NCI-H774 (cell line): ENCODE measurements around the gene CPPED1.
"Not testable (repeated sequence)": the region's sequence is repeated elsewhere in the genome, so short reads cannot be mapped to it uniquely, and the experiment has no call there.

Source experiments
- DNase-seq: peaks from one replicate; lab custom pipeline; 2025; lab: John Stamatoyannopoulos, UW

Gene CPPED1

DNA sequence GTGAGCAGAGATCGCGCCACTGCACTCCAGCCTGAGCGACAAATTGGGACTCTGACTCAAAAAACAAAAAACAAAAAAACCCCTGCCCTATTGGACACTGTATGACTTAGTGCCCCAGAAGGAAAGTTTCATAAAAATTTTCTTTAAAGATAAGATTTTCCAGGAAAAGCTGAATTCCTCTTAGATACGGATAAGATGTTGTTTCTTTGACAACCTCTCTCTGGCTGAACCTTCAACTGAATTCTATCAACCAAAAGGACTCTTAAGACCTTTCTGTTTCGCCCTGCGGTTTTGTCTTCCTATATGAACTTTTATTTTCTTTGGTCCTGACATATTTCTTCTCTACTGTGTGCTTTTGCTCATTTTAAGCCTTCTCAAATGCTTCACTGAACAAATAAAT is 35.8 kb downstream of the CPPED1 start:
- no peak for DNase-seq

DNA sequence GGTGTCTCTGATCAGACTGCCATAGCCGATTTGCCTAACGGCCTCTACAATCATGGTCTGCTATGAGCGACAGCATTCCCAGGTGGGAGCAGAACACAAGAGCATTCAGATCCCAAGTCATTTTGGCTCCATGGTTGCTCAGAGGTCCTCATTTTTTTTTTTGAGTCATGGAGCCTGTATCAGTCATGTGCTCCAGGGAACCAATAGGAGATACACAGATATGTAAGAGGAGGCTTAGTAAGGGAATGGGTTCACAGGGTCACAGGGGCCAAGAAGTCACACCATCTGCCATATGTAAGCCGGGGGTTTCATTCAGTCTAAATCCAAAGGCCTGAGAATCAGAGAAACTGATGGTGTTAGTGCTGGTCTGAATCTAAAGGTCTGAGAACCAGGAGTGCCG is 36.8 kb downstream of the CPPED1 start:
- DNase-seq = no peak

DNA sequence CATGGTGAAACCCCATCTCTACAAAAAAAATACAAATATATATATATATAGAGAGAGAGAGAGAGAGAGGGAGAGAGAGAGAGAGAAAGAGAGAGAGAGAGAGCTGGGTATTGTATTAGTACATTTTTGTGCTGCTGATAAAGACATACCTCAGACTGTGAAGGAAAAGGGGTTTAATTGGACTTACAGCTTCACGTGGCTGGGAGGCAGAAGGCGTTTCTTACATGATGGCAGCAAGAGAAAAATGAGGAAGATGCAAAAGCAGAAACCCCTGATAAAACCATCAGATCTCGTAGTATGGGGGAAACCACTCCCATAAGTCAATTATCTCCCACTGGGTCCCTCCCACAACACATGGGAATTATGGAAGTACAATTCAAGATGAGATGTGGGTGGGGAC is 37.5 kb downstream of the CPPED1 start:
- DNase-seq = not testable (repeated sequence)

DNA sequence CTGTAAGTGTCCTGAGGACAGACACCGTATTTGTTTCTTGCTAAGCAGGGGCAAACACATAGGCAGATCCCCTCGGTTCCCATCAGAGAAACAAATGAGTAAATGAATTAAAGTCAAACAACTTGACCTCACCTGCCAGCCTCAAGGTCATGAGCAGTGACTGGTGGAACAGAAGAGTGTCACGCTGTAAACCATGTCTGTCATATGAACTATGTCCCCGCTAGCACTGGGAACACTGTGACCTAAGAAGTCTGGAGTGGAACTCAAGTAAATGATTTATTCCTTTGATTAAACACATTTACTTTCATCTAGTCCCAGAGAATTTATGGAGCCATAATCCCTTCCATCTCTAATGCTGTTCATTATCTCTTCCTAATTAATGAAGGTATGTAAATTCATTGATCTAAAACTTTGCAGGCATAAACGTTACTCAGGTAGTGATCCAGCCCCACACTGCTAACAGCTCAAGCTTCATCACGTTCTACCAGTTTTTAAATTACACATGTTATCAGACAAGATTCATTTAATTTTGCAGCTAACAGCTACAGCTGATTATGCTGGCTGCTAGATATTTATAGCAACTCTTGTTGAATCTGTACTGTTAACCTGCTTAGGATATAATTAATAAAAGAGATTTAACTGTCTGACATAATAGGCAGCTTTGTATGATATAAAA is 38.7 kb downstream of the CPPED1 start:
- DNase-seq = no peak

DNA sequence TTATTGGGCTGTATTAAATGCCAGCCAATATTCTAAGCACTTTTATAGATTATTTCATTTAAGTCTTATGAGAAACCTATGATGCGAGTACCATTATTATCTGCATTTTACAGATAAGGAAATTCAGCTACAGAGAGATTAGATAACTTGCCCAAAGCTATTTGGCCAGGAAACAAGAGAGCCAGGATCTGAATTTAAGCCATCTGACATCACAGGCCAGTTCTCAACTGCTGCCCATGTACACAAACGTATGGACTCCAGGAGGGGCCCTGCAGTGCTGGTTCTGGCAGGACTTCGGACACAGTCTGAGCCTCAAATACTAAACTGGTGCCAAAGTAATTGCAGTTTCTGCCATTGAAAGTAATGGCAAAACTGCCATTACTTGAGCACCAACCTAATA is 40.2 kb downstream of the CPPED1 start:
- DNase-seq = no peak

DNA sequence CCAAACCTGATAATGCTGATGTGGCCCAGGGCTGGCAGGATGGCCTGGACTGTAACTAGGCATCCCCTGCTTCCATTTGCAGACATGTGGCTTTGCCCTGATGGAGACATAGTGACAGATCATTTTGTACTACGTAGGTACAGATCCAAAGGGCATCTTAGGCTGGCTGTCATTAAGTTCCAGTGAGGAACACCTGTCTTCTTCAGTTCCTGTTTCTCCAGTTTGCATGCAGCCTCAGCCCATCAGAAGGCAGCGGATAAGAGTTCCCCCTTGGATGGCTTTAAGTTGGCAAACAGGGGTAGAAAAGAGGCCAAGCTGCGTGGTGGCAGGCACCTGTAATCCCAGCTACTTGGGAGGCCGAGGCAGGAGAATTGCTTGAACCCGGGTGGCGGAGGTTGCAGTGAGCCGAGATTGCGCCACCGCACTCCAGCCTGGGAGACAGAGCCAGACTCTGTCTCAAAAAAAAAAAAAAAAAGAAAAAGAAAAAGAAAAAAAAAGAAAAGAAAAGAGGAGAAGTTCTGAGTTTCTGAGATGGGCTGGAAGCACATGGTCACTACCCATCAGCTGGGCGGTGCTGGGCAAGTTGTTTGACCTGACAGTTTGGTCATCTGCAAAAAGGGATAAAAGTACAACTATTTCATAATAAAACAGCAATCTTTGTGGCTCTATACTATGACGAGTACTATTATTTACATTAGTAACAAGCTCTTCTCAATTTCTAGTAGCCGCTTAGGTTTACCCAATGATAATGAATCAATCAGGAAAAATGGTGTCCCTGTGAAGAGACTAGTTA is 42.7 kb downstream of the CPPED1 start:
- no peak for DNase-seq

DNA sequence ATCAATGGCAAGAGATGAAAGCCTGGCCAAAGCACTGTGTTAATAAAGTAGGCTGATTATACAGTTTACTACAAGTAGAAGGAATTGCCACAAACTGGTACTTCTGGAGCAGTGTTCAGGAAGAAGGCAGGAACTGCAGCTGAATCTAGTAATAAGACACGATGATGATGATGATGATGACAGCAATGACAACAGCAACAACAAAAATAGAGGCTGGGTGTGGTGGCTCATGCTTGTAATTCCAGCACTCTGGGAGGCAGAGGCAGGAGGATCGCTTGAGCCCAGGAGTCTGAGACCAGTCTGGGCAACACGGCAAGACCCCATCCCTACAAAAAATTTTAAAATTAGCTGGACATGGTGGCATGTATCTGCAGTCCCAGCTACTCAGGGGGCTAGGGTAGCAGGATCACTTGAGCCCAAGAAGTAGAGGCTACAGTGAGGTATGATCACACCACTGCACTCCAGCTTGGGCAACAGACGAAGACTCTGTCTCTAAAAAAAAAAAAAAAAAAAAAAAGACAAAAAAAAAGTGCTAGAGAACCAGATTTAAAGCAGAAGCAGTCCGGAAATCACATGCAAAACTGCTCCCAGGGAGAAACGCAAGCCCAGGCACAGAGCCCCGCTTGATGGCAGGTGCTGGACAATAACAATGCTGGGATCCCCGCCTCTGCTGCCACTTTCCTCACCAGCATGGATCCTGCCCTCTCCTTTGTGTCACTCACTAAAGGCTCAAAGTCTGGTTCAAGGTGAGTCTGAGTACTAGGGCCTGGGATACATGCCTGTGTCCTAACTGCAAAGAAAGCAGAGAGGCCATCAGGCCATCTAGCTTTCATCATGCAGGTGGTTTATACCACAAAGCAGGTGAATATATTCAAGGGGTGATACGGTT is 44.8 kb downstream of the CPPED1 start:
- no peak for DNase-seq

DNA sequence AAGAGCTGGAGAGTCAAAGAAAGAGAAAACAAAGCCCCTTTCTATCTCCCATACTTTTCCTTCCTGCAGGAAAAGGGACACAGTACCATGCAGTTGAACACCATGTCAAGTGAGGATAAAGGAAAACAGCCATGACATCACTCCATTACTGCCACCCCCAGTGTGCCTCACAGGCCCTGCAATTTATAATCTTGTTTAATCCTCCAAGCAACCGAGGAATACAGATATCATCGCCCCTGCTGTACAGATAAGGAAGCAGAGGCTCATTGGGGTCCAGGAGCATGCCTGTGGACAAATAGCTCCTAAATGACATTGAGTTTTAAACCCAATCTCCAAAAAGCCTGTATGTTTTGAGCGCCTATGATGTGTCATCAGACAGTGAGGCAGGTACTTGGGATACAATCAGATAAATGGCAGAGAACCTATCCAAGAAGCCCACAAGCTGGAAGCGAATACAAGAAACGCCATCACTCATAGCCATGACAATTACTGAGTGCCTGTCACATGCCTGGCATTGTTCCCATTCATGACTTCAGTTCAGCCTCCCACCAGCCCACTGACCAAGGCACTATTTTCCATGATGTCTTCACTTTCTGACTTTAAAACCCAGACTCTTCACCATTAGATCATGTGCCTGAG is 45.5 kb downstream of the CPPED1 start:
- DNase-seq = no peak

DNA sequence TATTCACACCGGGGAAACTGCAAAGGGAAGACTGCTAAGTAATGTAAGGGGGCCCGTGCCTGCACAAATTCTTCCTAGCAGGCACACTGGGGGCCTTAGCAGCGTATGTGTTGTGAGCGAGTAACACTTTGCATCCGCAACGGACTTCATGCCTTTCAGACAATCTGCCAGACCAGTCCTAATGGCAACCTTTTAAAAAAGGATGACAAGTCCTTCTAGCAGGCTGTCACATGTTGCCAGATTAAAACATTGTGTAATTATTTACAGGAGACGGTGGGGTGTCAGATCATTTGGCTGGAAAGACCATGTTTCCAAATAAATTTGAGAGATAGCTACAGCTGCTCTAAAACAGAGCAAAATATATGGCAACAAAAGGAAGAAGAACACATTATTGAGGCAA is 46.1 kb downstream of the CPPED1 start:
- DNase-seq = no peak

DNA sequence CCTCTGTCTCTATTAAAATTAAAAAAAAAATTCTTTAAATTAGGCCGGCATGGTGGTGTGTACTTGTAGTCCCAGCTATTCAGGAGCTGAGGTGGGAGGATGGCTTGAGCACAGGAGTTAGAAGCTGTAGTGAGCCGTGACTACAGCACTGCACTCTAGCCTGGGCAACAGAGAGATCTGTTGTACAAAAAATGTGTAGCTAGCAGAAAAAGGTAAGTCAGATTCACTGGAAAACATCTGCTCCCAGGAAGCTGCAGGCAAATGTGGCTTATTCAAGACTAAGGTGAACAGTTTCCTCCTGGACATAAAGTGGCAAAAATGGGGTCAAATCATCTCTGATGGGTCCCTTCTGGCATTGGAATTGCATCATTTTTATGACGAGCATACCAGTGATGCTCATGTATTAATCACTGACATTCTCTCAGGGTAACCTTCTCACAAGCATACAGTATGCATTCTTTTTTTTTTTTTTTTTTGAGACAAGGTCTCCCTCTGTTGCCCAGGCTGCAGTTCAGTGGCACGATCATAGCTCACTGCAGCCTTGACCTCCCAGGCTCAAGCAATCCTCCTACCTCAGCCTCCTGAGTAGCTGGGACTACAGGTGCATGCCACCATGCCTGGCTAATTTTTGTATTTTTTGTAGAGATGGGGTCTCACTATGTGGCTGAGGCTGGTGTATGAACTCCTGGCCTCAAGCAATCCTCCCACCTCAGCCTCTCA is 48.7 kb downstream of the CPPED1 start:
- no peak for DNase-seq

DNA sequence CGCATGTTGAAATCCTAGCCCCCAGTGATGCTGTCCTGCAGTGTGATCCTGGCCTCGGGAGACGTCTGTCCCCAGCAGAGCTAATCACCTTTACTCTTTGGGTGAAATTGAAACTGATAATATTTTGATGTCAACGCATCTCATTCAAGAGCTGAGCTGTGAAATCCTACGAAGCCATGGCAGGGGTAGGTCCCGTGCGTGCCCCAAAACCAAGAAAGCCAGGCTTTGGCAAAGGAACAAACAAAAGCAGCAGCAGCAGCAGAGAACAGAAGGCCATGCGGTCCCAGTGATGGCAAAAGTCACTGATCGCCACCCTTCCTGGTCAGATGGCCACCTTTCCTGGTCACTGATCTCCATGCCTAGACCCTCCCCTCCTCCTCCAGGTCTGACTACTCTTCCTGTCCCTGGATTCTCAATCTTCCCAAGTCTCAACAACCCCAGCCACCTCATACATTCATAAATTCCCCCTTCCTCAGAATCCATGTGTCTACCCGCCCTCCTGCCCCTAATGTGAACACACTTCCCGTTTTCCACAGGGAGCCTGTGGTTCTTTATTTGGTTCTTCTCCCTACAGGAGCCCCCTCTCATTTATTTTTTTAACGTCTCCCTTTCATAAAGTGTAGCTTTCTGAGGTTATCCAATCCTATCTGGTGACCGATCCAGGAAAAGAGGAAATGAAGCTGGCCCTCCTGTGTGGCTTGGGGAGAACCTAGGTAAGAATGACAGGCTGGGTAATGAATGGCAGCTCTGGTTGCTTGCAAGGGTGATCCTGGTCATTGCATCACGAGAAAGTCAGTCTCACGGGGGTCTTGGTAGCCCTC is 50.3 kb downstream of the CPPED1 start:
- DNase-seq = no peak

DNA sequence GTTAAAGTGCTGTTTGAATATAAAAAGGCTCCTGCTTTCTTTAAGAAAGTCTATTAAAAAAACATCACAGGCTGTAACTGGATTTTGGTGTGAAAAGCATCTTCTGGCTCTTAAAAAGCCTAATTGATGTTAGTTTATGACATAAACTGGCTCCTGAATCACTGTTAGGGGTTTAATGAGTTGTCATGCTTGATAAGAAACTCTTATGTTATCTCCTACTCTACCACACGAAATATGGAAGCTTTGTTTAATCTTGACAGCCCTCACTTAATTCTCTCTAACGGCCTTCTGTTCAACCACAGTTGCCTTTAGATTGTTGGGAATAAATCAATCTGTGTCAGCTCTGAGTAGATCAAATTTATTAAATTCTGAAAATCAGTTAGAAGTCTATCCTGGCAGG is 51.5 kb downstream of the CPPED1 start:
- no peak for DNase-seq

DNA sequence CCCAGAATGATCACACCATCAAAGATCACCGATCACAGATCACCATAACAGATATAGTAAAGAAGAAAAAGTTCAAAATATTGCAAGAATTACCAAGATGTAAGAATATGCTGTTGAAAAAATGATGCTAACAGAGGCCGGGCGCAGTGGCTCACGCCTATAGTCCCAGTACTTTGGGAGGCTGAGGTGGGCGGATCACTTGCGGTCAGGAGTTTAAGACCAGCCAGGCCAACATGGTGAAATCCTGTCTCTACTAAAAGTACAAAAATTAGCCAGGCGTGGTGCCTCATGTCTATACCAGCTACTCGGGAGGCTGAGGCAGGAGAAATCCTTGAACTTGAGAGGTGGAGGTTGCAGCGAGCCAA is 53.2 kb downstream of the CPPED1 start:
- no peak for DNase-seq

DNA sequence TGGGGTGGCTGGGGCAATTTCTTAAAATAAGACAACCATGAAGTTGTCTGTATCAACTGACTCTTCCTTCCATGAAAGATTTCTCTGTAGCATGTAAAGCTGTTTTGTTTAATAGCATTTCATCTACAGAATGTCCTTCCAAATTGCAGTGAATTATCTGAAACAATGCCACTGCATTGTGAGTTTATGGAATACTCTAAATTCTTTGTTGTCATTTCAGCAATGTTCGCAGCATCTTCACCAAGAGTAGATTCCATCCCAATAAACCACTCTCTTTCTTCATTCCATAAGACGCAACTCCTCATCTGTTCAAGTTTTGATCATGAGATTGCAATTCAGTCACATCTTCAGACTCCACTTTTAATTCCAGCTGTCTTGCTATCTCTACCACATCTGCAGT is 54.6 kb downstream of the CPPED1 start:
- DNase-seq = no peak

DNA sequence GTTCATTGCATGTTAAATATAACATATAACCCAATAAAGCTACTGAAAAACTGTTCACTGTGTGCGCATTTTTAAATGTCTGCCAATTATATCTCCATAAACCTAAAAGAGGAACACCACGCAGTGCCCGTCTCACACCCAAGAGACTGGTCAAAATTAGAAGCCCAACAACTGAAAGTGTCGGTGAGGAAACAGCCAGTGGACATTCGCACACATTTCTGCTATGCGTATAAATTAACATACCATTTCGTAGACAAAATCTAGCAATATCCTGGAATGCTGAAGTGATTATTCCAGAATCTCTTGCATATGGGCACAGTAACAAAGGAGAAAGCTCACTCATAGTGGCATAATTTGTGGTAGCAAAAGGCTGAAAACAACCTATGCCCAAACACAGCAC is 55.9 kb downstream of the CPPED1 start:
- DNase-seq = no peak

DNA sequence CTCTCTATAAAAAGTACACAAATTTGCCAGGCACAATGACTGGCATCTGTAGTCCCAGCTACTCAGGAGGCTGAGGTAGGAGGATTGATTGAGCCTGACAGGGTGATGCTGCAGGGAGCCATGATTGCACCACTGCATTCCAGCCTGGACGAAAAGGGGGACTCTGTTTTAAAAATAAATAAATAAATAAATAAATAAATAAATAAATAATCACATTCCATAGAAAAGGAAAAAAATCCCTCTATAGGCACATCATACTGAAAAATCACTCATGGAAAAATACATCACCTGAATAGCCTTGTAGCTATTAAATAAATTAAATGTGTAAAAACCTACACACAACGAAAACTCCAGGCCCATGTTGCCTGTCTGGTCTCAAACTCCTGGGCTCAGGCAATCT is 56.4 kb downstream of the CPPED1 start:
- DNase-seq = no peak

DNA sequence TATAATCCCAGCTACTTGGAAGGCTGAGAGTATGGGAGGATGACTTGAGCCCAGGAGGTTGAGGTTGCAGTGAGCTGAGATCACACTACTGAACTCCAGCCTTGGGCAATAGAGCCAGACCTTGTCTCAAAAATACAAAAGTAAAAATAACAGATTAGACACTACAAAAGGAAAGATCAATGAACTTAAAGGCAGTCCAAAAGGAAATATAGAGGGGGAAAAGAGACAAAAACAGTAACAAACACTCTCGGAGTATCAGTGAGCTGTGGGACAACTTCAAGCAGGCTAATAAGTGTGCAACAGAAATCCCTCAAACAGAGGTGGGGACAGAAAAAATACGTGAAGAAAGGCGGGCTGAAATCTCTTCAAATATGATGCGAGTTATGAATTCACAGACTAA is 58.8 kb downstream of the CPPED1 start:
- no peak for DNase-seq

DNA sequence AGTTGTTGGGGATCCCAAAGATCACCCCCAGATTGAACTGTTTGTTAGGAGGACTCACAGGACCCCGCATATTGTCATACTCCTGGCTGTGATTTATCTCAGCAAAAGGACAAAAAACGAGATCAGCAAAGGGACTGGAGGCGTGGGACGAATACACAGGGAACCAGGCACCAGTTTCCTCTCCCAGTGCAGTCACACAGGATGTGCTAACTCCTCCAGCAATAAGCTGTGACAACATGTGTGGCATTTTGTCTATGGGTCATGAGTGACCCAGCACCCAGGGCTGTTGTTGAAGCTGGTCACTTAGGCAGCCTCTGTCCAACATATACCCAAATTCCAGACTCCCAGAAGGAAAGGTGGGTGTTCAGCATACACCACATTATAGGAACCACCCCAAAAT is 60.9 kb downstream of the CPPED1 start:
- DNase-seq = no peak

DNA sequence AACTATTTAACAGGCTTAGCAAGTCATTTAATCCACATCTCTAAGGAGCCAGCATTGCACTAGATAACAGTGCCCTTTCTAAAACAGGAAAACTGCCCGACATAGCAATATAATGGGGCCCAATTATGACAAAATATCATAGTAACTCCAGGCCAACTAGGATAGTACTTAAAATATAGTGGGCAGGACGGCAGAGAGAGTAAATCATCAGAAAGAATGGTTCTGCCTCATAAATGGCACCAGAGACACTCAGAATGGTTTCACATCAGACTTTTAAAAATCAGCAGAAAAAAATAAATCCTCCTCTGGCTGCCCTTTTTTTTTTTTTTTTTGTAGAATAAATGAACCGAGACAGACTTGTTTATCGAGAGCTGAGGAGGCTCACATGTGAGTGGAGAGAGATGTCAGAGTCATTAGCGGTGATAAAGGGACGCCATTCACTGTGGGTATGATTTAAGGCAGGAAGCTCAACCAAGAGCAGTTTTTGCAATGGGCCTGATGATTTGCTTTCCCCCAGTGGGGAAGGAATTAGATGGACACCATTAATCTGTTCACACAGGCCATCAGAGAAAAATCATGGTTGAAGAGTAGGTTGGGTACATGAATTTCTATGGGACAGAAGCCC is 62.6 kb downstream of the CPPED1 start:
- no peak for DNase-seq

DNA sequence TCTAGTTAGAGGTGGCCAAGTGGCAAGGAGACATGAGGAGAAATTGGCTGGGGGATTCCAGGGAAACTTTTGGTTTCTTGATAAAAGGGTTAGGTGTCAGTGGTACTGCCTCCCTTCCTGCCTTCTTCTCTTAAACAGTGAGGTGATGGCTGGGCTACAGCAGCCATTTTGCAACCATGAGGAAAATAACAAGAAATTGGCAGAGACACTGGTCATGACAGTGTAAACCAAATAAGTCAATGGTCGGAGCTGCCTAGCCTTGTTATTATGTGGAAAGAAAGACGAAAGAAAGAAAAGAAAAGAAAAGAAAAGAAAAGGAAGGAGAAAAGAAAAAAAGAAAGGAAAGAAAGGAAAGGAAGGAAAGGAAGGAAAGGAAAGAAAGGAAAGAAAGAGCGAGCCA is 63.9 kb downstream of the CPPED1 start:
- no peak for DNase-seq
